Keratinocyte (primary cell): ENCODE measurements around the gene LRRIQ1.

Experiments used
- EZH2 ChIP-seq: IDR thresholded peaks from one replicate; pipeline ENCODE4 v1.6.1; 2012; ENCODE audit warnings: inconsistent platforms, mild to moderate bottlenecking, low read length, moderate library complexity
- TF ChIP-seq, protein P1 (sequence below), 3 experiments: IDR thresholded peaks in 1 of 3; conservative IDR thresholded peaks in 1 of 3; optimal IDR thresholded peaks in 1 of 3; 2 replicates in 2 of 3; 3 replicates in 1 of 3; pipeline versions ENCODE3 to v1.5.1; 2011; ENCODE audit warnings: low read length in 3 of 3, mild to moderate bottlenecking in 3 of 3, moderate library complexity in 2 of 3, control low read depth in 1 of 3, inconsistent platforms in 1 of 3; ENCODE audit not compliant: insufficient read depth in 2 of 3; ENCODE audit errors: extremely low read depth in 1 of 3

DNA sequence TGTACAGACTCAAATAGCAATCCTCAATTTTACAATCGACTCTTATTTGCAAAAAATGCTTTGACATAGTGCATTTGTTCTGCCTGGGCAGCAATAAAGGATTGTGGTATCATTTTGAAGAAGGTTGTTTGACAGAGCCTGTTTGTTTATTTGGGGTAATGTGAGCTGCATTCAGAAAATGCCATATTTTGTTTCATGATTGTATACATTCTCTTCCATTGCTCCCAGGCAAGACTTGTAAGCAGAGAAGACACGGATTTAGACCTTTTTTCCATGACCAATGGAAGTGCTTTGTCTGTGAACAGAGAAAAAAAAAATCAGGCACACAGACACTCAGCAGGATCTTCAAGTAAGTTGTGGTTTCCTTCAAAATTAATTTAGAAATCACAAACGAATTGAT lies 208.4 kb downstream of the LRRIQ1 start:
- TF ChIP-seq, protein P1, sequence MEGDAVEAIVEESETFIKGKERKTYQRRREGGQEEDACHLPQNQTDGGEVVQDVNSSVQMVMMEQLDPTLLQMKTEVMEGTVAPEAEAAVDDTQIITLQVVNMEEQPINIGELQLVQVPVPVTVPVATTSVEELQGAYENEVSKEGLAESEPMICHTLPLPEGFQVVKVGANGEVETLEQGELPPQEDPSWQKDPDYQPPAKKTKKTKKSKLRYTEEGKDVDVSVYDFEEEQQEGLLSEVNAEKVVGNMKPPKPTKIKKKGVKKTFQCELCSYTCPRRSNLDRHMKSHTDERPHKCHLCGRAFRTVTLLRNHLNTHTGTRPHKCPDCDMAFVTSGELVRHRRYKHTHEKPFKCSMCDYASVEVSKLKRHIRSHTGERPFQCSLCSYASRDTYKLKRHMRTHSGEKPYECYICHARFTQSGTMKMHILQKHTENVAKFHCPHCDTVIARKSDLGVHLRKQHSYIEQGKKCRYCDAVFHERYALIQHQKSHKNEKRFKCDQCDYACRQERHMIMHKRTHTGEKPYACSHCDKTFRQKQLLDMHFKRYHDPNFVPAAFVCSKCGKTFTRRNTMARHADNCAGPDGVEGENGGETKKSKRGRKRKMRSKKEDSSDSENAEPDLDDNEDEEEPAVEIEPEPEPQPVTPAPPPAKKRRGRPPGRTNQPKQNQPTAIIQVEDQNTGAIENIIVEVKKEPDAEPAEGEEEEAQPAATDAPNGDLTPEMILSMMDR (optimal IDR thresholded peaks at IDR 0.05 in 1 of 3, IDR thresholded peaks at IDR 0.05 in 1 of 3, conservative IDR thresholded peaks at IDR 0.05 in 1 of 3; ENCODE audit: extremely low read depth in 1 of 3, insufficient read depth in 2 of 3, low read length in 3 of 3): no peak
- no peak for TF ChIP-seq EZH2
